ENCODE data around the gene TMEM144.

DNA sequence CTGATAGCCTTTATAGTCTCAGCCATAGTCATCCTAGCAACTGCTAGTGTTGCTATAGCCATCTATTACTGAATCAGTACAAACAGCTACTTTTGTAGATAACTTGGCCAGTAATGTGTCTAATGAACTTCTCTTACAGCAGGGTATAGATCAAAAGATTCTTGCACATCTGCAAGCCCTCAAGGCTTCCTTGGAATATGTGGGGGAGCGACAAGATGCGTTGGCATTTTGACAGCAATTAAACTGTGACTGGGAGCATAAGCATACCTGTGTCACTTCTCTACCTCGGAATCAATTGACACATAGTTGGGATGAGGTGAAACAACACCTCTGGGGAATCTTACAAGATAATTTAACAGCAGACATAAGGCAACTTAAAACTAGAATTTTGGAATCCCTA, 87.6 kb downstream of the TMEM144 start:
- TF ChIP-seq EZH2 (IDR thresholded peaks at IDR 0.05; ENCODE audit: insufficient read depth, poor library complexity, severe bottlenecking) = no peak
- no peak for TF ChIP-seq EZH2phosphoT487 (IDR thresholded peaks at IDR 0.05; ENCODE audit: insufficient read depth, low read depth)

Measured in GM23248 (cell line).